SIG-M5 treated with dmso at 0.1 percent for 504 hours (cell line): ENCODE measurements around the gene ABO.
"Not testable (repeated sequence)": the region's sequence is repeated elsewhere in the genome, so short reads cannot be mapped to it uniquely, and the experiment has no call there.

Experiments used
- DNase-seq: peaks from one replicate; lab custom pipeline; 2025; ENCODE audit not compliant: unreplicated experiment; lab: John Stamatoyannopoulos, UW

Gene ABO

GRCh38 chr9:133290751-133291302 is 15.8 kb upstream of the ABO start:
- no peak for DNase-seq

- no peak for DNase-seq
Measured at GRCh38 chr9:133286523-133286922, 11.5 kb upstream of the ABO start.

GRCh38 chr9:133285252-133285775 is 10.3 kb upstream of the ABO start:
- no peak for DNase-seq

GRCh38 chr9:133284362-133284761 is 9.4 kb upstream of the ABO start:
- DNase-seq: no peak

GRCh38 chr9:133283255-133284032 is 8.4 kb upstream of the ABO start:
- not testable (repeated sequence) for DNase-seq

- no peak for DNase-seq
Measured at GRCh38 chr9:133282464-133283238, 7.7 kb upstream of the ABO start.

GRCh38 chr9:133280392-133280791 is 5.4 kb upstream of the ABO start:
- DNase-seq: no peak

GRCh38 chr9:133278161-133279114 is 3.4 kb upstream of the ABO start:
- no peak for DNase-seq

GRCh38 chr9:133277467-133277866 is 2.5 kb upstream of the ABO start:
- DNase-seq: no peak

- DNase-seq: no peak
Measured at GRCh38 chr9:133276923-133277322, 1.9 kb upstream of the ABO start.

- no peak for DNase-seq
Measured at GRCh38 chr9:133276001-133276884, 1.2 kb upstream of the ABO start.

- no peak for DNase-seq
Measured at GRCh38 chr9:133274236-133275104, 531 bp downstream of the ABO start.

GRCh38 chr9:133273819-133274218 is 1.2 kb downstream of the ABO start:
- no peak for DNase-seq

GRCh38 chr9:133273098-133273497 is 1.9 kb downstream of the ABO start:
- DNase-seq: no peak

GRCh38 chr9:133269537-133270362 is 5.3 kb downstream of the ABO start:
- no peak for DNase-seq

- not testable (repeated sequence) for DNase-seq
Measured at GRCh38 chr9:133269136-133269535, 5.9 kb downstream of the ABO start.

GRCh38 chr9:133268335-133269056 is 6.5 kb downstream of the ABO start:
- DNase-seq: no peak
